H1 (cell line): ENCODE data around the gene LPCAT1. TPM values are rescaled to one million over a fixed set of nuclear protein-coding genes. Genes with fewer than 3 reads are reported as not detected.

Experiments used
- CTCF ChIA-PET: fragments of 300-600 bp; sonication (Branson Sonifier 250); formaldehyde crosslinking; loops from one replicate; lab custom pipeline; 2021; ENCODE audit not compliant: partially characterized antibody; lab: Charles Lee
- POLR2A ChIA-PET: fragments of 300-600 bp; sonication (Branson Sonifier 250); formaldehyde crosslinking; loops from one replicate; lab custom pipeline; 2021; ENCODE audit warnings: inconsistent platforms; ENCODE audit not compliant: partially characterized antibody; lab: Charles Lee
- DNase-seq, 2 experiments: peaks; one replicate each; pipeline versions ENCODE4 v3.0.0 to v3.0.0-alpha.2; 2010 to 2022; ENCODE audit warnings: low spot score in 2 of 2, low read depth in 1 of 2, mixed read lengths in 1 of 2
- FAIRE-seq: peaks from 2 replicates; lab custom pipeline; 2011; peaks lifted over from hg19 to GRCh38; lab: Jason Lieb, UNC
- H2AFZ ChIP-seq: 2 replicates; pipeline ENCODE4 v1.8.1; 2012; ENCODE audit warnings: low read length, inconsistent platforms
- H2AK5ac ChIP-seq: 2 replicates; pipeline ENCODE4 v1.6.1; 2013; ENCODE audit warnings: low read depth, low read length
- H2BK120ac ChIP-seq: replicated peaks from 2 replicates; pipeline ENCODE3; 2013; ENCODE audit warnings: low read depth, low read length, inconsistent platforms
- H2BK12ac ChIP-seq: 2 replicates; pipeline ENCODE4 v1.6.1; 2013; ENCODE audit warnings: low read depth, low read length
- H2BK15ac ChIP-seq: 2 replicates; pipeline ENCODE4 v1.6.1; 2013; ENCODE audit warnings: low read length
- H2BK20ac ChIP-seq: 2 replicates; pipeline ENCODE4 v1.6.1; 2013; ENCODE audit warnings: low read length
- H2BK5ac ChIP-seq: 2 replicates; pipeline ENCODE4 v1.6.1; 2013; ENCODE audit warnings: low read depth, low read length
- H3K14ac ChIP-seq: 2 replicates; pipeline ENCODE4 v1.6.1; 2013; ENCODE audit warnings: inconsistent platforms; ENCODE audit not compliant: insufficient read length
- H3K18ac ChIP-seq: 2 replicates; pipeline ENCODE4 v1.6.1; 2013; ENCODE audit warnings: low read length; ENCODE audit errors: extremely low read depth
- H3K23ac ChIP-seq: 2 replicates; pipeline ENCODE4 v1.6.1; 2013; ENCODE audit warnings: inconsistent platforms; ENCODE audit not compliant: insufficient read length
- H3K23me2 ChIP-seq: 2 replicates; pipeline ENCODE4 v1.6.1; 2013; ENCODE audit warnings: low read depth, low read length
- H3K27ac ChIP-seq: 2 replicates; pipeline ENCODE4 v1.6.1; 2011; ENCODE audit warnings: low read depth, low read length, inconsistent platforms
- H3K27me3 ChIP-seq, 4 experiments: replicated peaks in 1 of 4; 1 replicate in 1 of 4; 2 replicates in 3 of 4; pipeline versions ENCODE4 v1.6.1 to v1.8.1; 2011 to 2013; ENCODE audit warnings: low read length in 3 of 4, mild to moderate bottlenecking in 3 of 4, inconsistent platforms in 2 of 4, mixed read lengths in 2 of 4, moderate library complexity in 1 of 4; ENCODE audit not compliant: control insufficient read depth in 3 of 4, insufficient read depth in 3 of 4; ENCODE audit errors: extremely low read depth in 1 of 4
- H3K36me3 ChIP-seq, 4 experiments: 2 replicates each; pipeline versions ENCODE4 v1.6.1 to v1.8.1; 2011 to 2013; ENCODE audit warnings: mild to moderate bottlenecking in 4 of 4, low read length in 3 of 4, moderate library complexity in 2 of 4, control low read depth in 1 of 4, inconsistent platforms in 1 of 4; ENCODE audit not compliant: insufficient read depth in 4 of 4, control insufficient read depth in 2 of 4
- H3K4ac ChIP-seq: replicated peaks from 2 replicates; pipeline ENCODE3; 2013; ENCODE audit warnings: low read length, low read depth, mixed read lengths, inconsistent platforms; ENCODE audit not compliant: insufficient read length
- H3K4me1 ChIP-seq, 4 experiments: replicated peaks in 1 of 4; 1 replicate in 1 of 4; 2 replicates in 3 of 4; pipeline versions ENCODE4 v1.6.1 to v1.8.1; 2011 to 2013; ENCODE audit warnings: low read length in 3 of 4, inconsistent platforms in 2 of 4, mixed read lengths in 1 of 4; ENCODE audit not compliant: insufficient read depth in 4 of 4, control insufficient read depth in 3 of 4
- H3K4me2 ChIP-seq, 2 experiments: 2 replicates each; pipeline versions ENCODE4 v1.6.1 to v1.8.1; 2011 to 2013; ENCODE audit warnings: low read depth in 2 of 2, low read length in 2 of 2, control low read depth in 1 of 2, inconsistent platforms in 1 of 2, mild to moderate bottlenecking in 1 of 2; ENCODE audit not compliant: insufficient read depth in 1 of 2
- H3K4me3 ChIP-seq, 4 experiments: fragments of 200-600, 300-600 bp in 1 of 4; sonication (generic), shearing (Covaris generic), sonication (Bioruptor Twin) in 1 of 4; 2 replicates each; pipeline versions ENCODE4 v1.5.1 to v1.8.1; 2011 to 2016; ENCODE audit warnings: low read length in 4 of 4, low read depth in 3 of 4, control low read depth in 2 of 4, inconsistent platforms in 2 of 4, mild to moderate bottlenecking in 2 of 4, mixed read lengths in 1 of 4, moderate library complexity in 1 of 4; ENCODE audit not compliant: insufficient read depth in 2 of 4; ENCODE audit errors: extremely low read depth in 1 of 4
- H3K56ac ChIP-seq: replicated peaks from 2 replicates; pipeline ENCODE3; 2013; ENCODE audit warnings: low read depth, mild to moderate bottlenecking, mixed read lengths, low read length, inconsistent platforms; ENCODE audit not compliant: insufficient read length
- H3K79me1 ChIP-seq: 2 replicates; pipeline ENCODE4 v1.6.1; 2013; ENCODE audit warnings: low read depth, low read length, control low read depth
- H3K79me2 ChIP-seq, 2 experiments: 2 replicates each; pipeline versions ENCODE4 v1.6.1 to v1.8.1; 2012 to 2013; ENCODE audit warnings: low read length in 2 of 2, mild to moderate bottlenecking in 2 of 2, inconsistent platforms in 1 of 2; ENCODE audit not compliant: insufficient read depth in 2 of 2, control insufficient read depth in 1 of 2
- H3K9ac ChIP-seq, 4 experiments: replicated peaks in 1 of 4; 1 replicate in 1 of 4; 2 replicates in 3 of 4; pipeline versions ENCODE4 v1.6.1 to v1.8.1; 2011 to 2013; ENCODE audit warnings: low read depth in 3 of 4, low read length in 3 of 4, control low read depth in 2 of 4, mild to moderate bottlenecking in 2 of 4, moderate library complexity in 2 of 4, inconsistent platforms in 1 of 4; ENCODE audit errors: extremely low read depth in 1 of 4
- H3K9me3 ChIP-seq, 2 experiments: 2 replicates each; pipeline versions ENCODE4 v1.6.1 to v1.8.1; 2012 to 2013; ENCODE audit warnings: mild to moderate bottlenecking in 2 of 2, moderate library complexity in 2 of 2, control low read depth in 1 of 2, inconsistent platforms in 1 of 2, low read depth in 1 of 2, low read length in 1 of 2, mixed read lengths in 1 of 2; ENCODE audit not compliant: insufficient read depth in 2 of 2
- H4K20me1 ChIP-seq, 2 experiments: replicated peaks in 1 of 2; 2 replicates each; pipeline versions ENCODE3 to v1.8.1; 2011 to 2013; ENCODE audit warnings: inconsistent platforms in 2 of 2, low read length in 2 of 2, mild to moderate bottlenecking in 1 of 2; ENCODE audit not compliant: insufficient read depth in 2 of 2, control insufficient read depth in 1 of 2
- H4K5ac ChIP-seq: 2 replicates; pipeline ENCODE4 v1.6.1; 2013; ENCODE audit warnings: low read length, low read depth, mixed read lengths, inconsistent platforms; ENCODE audit not compliant: insufficient read length
- H4K8ac ChIP-seq: 2 replicates; pipeline ENCODE4 v1.8.0; 2013; ENCODE audit warnings: mild to moderate bottlenecking, moderate library complexity, low read length, inconsistent platforms; ENCODE audit not compliant: insufficient read depth; ENCODE audit errors: extremely low read depth
- H4K91ac ChIP-seq: replicated peaks from 2 replicates; pipeline ENCODE3; 2013; ENCODE audit warnings: low read length, mixed read lengths, inconsistent platforms; ENCODE audit not compliant: insufficient read length
- GABPA ChIP-seq: IDR thresholded peaks from 2 replicates; pipeline ENCODE4 v1.6.1; 2011; ENCODE audit warnings: mild to moderate bottlenecking, low read length, moderate library complexity, borderline replicate concordance; ENCODE audit not compliant: insufficient read depth
- JUND ChIP-seq: IDR thresholded peaks from 2 replicates; pipeline ENCODE4 v1.6.1; 2011; ENCODE audit warnings: mild to moderate bottlenecking, improper control_type of control experiment, low read length
- WGBS, 2 experiments: shearing (Covaris generic) in 1 of 2; methylation state at CpG; one replicate each; pipeline versions ENCODE4 v1.1.6 to v1.1.7; 2013 to 2015; ENCODE audit warnings: low lambda C conversion rate in 2 of 2, mixed read lengths in 2 of 2, inconsistent platforms in 1 of 2, low coverage in 1 of 2, missing lambda C conversion rate in 1 of 2; ENCODE audit not compliant: insufficient replicate concordance in 2 of 2, insufficient coverage in 1 of 2, insufficient read length in 1 of 2; ENCODE audit errors: extremely low coverage in 1 of 2, missing lambda C conversion rate in 1 of 2; 5-methylcytosine and 5-hydroxymethylcytosine counted together
- polyA plus RNA-seq, 7 experiments: library from polyadenylated mRNA; depleted of rRNA in 3 of 7; stranded (reverse) in 5 of 7; unstranded in 2 of 7; fragments of >200 nt in 5 of 7; fragments of 200-250 nt in 2 of 7; gene quantifications; 1 replicate in 5 of 7; 2 replicates in 1 of 7; 4 replicates in 1 of 7; pipeline versions ENCODE4 v1.2.1 to v1.2.3, GENCODE V29; 2011 to 2013; ENCODE audit warnings: missing spikeins in 2 of 7, mixed read lengths in 2 of 7
- total RNA-seq: library from RNA; stranded (reverse); fragmentation: NEBNext Ultra II Directional; extraction: Animal tissue kit (Norgen Biotek cat#: 25700); gene quantifications from 2 replicates; pipeline ENCODE4 v1.2.1, GENCODE V29; 2021

The LPCAT1 gene
- total and polyA plus RNA-seq, 2 of the 8 experiments (the other 6 are each of a cell fraction or from before 2014, with no cell fraction given), result 107 to 260 TPM

DNA sequence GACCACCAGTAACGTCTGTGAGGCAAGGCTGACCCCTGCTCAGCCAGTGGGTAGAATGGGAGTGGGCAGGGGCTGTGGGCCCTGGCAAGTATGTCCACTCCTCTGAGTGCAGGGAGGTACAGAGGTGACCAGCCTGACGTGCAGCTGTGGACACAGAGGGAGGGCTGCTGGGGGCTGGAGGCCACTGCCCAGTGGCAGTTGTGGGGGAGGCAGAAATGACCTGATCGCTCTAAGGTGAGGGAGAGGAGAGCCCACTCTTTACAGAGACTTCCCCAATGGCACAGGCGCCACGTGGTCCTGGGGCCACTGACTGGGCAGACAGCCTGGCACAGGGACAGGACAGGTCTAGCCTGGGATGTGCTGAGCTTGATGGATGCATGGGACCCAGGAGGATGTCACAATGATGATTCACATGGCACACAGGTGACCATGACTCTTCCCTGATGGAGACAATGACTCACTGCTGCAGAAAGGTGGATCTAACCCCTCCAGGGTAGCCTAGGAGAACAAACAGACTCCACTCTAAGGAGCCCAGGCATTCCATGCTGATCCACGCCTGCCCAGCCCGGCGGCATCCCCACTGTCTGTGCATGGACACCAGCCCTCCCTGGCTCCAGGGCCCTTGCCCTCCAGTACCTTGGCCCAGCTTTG is 7.7 kb downstream of the LPCAT1 start:
- Histone ChIP-seq H2BK120ac (peak overlapping the region; percentile 97), H3K4me2 (peak overlapping the region; percentile 48 to 64), H3K27ac (peak overlapping the region; percentile 95), H4K8ac (peak overlapping the region; percentile 75), H3K56ac (peak overlapping the region; percentile 91), H3K36me3 (peaks cover 4 to 51% (median 8%) of the 10 kb centered on the region in 4 experiments; a peak in 6 of 8 replicates), H3K4ac (peak overlapping the region; percentile 99), H3K27me3 (no peaks in the 10 kb centered on the region), H4K20me1 (peaks cover 13 to 36% of the 10 kb centered on the region in 2 experiments), H2BK12ac (peak overlapping the region; percentile 90), H4K5ac (peak overlapping the region; percentile 95), H3K4me1 (peaks cover 17 to 72% (median 59%) of the 10 kb centered on the region in 4 experiments), H3K4me3 (peak overlapping the region in 2 of 4 experiments; percentile 14 to 46; a peak in 2 of 8 replicates), H3K9me3 (no peaks in the 10 kb centered on the region), H3K23ac (no peak overlapping the region), H4K91ac (peak overlapping the region; percentile 100), H2AFZ (no peak overlapping the region), H2BK20ac (peak overlapping the region; percentile 100), H3K79me2 (peaks cover 35 to 84% of the 10 kb centered on the region in 2 experiments), H3K9ac (peak overlapping the region in 3 of 4 experiments; percentile 14 to 65 (median 63); a peak in 4 of 7 replicates), H3K18ac (peak overlapping the region; percentile 98), H3K14ac (peak overlapping the region; percentile 97), H2AK5ac (peak overlapping the region; percentile 100), H3K79me1 (peaks cover 27% of the 10 kb centered on the region), H2BK15ac (peak overlapping the region; percentile 100), H3K23me2 (0 out of 2 replicates have a peak, but pooled peaks cover 7% of the 10 kb centered on the region), H2BK5ac (peak overlapping the region; percentile 100)
- peak in 1 of 2 experiments; percentile 61 for DNase-seq
- no peak for FAIRE-seq
- 72% methylated on average over 8 of the region's 8 CpGs; no CpG with 5 or more reads in 1 of the 2 experiments for WGBS, 2 experiments
- TF ChIP-seq JUND (peak; percentile 49; the same call in 1 of the 2 replicates), GABPA (no peak)
- CTCF ChIA-PET, result interaction anchor here (0.6 to 3.6 kb wide), 8 partner anchors 10 to 90 kb away, joined by 3 to 11 read pairs (median 3); no protein-coding TSS in a partner anchor
- POLR2A ChIA-PET, result interaction anchor here (0.5 to 3.9 kb wide), 11 partner anchors 9 to 594 kb away, joined by 3 to 54 read pairs (median 5); partner anchors contain the start of gene LPCAT1
